NK-92 (cell line): ENCODE data around the gene SMARCA4.
"Not testable (repeated sequence)": the region's sequence is repeated elsewhere in the genome, so short reads cannot be mapped to it uniquely, and the experiment has no call there.

Experiments used
- DNase-seq: peaks from one replicate; lab custom pipeline; 2025; ENCODE audit not compliant: unreplicated experiment; lab: John Stamatoyannopoulos, UW

Gene SMARCA4

GRCh38 chr19:10928563-10929401, 32.0 kb upstream of the SMARCA4 start, which contains the start of the genes TIMM29 and YIPF2:
Gene TIMM29, plus strand, starts transcription at chr19:10928811. Its CDS starts 12 bp downstream, at chr19:10928823.
Gene YIPF2, minus strand, starts transcription at chr19:10928639. Its CDS starts 229 bp downstream, at chr19:10928410.
- peak; percentile 34 for DNase-seq

- no peak for DNase-seq
Observed at GRCh38 chr19:10929402-10929794, 31.4 kb upstream of the SMARCA4 start.

GRCh38 chr19:10935371-10936059, 25.3 kb upstream of the SMARCA4 start:
- no peak for DNase-seq

- DNase-seq: no peak
Observed at GRCh38 chr19:10936661-10937084, 24.2 kb upstream of the SMARCA4 start.

- not testable (repeated sequence) for DNase-seq
Observed at GRCh38 chr19:10941649-10942048, 19.2 kb upstream of the SMARCA4 start.

GRCh38 chr19:10943412-10943811, 17.4 kb upstream of the SMARCA4 start:
- DNase-seq: not testable (repeated sequence)

DNA sequence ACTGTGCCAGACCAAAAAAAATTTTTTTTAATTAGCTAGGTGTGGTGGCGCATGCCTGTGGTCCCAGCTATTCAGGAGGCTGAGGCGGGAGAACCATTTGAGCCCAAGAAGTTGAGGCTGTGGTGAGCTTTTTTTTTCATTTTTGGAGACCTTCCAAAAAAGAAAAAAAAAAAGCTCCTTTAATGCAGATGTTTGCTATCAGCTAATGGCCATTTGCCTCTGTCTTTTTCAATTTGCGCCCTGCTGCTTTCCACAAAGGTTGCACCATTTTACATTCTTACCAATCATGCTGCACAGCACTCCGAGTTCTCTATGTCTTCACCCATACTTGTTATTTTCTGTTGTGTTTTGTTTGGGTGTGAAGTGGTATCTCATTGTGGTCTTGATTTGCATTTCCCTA, 15.6 kb upstream of the SMARCA4 start:
- DNase-seq: no peak

- no peak for DNase-seq
Observed at GRCh38 chr19:10946958-10947657, 13.7 kb upstream of the SMARCA4 start.

DNA sequence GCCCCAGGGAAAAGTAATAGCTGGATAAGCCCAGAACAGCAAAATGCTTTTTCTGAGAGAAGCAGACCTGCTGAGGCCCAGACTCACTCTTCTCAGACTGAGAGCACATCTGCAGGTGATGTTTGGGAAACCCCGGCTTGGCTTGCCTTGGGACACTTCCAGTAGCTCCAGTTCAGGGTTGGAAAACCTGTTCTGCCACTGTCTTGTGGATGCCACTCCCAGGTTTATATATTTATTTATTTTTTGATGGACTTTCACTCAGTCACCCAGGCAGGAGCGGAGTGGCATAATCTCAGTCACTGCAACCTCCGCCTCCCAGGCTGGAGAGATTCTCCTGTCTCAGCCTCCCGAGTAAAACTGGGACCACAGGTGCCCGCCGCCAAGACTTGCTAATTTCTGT, 8.0 kb upstream of the SMARCA4 start:
- DNase-seq: no peak

GRCh38 chr19:10959277-10959968, 1.4 kb upstream of the SMARCA4 start:
- DNase-seq: not testable (repeated sequence)

DNA sequence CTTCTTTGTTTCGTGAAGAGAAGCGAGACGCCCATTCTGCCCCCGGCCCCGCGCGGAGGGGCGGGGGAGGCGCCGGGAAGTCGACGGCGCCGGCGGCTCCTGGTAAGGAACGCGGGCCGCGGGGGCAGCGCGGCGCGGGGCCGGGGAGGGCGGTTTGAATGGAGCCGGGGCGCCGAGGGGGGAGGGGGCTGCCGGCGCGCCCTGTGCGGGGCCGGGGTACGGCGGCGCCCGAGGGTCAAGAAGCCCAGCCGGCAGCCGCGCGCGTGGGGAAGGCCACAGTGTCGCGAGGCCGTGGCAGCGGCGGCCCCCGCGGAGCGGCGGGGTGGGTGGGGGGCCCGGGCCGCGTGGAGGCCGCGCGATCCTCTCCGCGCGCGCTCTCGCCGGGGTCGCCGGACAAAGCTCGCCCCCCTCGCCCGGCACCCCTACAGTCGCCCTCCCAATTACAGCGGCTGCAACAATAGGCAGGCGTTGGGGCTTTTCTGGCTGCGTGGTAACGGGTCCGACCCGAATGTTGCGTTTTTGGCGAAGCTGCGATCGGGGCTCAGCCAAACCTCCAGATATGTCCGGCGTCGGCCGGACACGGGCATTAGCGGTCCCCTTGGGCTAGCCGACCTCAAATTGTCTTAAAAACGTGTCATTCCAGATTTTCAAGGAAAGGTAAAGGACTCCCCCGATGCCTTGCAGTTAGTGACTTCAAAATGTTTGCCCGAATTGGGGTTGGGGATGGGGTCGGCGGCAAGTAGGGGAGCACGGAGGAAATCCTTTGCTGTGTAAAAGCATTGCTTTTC, 437 bp downstream of the SMARCA4 start:
- no peak for DNase-seq

DNA sequence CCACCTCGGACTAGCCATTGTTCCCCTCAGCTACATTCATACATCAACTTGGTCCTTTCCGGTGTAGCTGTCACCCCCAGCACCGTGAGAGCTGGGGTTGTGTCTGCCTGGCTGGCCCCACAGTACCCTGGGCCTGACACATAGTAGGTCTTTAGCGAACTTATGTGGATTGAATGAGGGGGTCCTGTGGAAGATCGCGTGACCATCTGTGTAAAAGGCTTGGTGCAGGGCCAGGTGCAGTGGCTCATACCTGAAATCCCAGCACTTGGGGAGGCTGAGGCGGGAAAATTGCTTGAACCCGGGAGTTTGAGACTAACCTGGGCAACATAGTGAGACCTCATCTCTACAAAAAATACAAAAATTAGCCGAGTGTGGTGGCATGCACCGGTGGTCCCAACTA, 2.0 kb downstream of the SMARCA4 start:
- no peak for DNase-seq

DNA sequence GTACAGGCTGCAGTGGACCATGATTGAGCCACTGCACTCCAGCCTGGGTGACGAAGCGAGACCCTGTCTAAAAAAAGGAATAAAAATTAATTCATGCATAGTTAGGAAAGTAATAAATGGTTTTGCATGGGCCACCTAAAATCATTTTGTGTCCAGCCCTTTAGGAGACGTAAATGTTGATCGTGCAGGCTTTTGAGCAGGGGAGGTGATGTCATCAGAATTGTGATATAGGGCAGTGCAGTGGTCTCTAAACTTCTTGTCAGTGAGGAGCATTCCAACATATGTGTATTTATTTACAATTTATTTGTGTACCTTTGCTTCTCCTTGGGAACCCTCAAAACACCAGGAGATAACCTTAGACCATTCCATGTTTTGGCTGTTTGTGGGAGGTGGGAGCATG, 3.0 kb downstream of the SMARCA4 start:
- DNase-seq: no peak

- no peak for DNase-seq
Observed at GRCh38 chr19:10964903-10965302, 4.1 kb downstream of the SMARCA4 start.

DNA sequence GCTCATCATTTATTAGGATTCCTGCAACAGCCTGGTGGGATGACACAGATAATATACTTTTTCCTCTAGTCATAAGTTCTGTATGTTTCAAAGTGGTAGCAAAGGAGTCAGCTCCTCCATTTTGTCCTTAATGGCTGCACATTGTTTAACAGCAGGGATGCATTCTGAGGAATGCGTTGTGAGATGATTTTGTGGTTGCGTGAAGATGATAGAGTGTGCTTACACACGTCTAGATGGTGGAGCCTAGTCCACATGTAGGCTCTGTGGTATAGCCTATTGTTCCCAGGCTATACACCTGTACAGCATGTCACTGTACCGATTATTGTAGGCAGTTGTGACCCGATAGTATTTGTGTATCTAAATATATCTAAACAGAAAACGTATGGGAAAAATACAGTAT, 4.6 kb downstream of the SMARCA4 start:
- DNase-seq: no peak

GRCh38 chr19:10966809-10967208, 6.0 kb downstream of the SMARCA4 start:
- DNase-seq: no peak

DNA sequence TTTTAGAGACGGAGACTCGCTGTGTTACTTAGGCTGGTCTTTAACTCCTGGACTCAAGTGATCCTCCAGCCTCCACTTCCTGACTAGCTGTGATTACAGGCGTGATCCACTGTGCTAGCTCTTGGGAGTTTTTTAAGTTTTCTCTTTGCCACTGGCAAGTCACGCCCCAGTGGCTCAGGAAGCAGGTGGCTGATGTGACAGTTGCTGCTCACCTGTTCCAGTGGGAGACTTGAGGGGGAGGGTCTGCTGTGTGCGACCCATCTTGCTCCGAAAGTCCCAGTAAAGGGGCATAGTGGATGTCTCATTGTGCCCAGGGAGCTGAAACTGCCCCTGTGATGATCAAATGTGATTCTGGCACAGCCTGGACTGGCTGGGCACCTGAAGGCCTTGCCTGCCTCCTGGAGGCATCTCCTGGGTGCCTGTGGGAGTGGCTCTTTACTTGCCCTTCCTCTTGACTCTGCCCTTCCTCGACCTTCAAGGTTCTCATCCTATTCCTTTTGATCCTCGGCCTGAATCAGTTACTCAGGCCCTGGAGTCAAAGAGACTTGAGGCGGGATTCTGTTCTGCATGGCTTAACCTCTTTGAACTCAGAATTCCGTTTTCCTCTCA, 7.8 kb downstream of the SMARCA4 start:
- DNase-seq: no peak

- no peak for DNase-seq
Observed at GRCh38 chr19:10971107-10971726, 10.4 kb downstream of the SMARCA4 start.

DNA sequence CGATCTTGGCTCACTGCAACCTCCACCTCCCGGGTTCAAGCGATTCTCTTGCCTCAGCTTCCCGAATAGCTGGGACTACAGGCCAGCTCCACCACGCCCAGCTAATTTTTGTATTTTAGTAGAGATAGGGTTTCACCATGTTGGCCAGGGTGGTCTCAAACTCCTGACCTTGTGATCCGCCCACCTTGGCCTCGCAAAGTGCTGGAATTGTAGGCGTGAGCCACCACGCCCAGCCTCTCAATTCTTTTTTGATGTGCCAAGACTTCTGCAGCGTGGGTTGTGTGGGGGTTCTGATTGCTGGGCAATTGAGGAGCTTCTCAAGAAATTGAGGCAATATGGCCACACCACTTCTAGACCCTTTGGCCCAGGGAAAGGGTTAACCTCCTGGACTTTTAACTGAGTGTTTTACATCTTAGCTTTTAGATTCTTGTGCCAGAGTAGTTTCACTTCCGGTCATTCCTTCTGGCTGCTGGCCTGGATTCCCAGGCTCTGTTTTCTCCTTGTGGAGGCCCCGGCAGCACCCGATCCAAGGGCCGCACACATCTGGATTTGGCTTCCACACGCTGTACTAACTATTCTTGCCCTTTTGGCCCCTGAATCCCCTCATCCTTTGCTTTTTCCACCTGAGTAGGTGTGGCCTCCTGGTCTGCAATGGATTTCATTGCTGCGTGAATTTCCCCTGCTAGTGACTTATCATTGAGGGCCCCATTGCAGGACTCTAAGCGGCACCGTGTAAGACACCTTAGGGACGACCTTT, 14.7 kb downstream of the SMARCA4 start:
- DNase-seq: no peak
